Memory B cell (primary cell): ENCODE data around the gene SIGLEC8.
"Not testable (repeated sequence)": the region's sequence is repeated elsewhere in the genome, so short reads cannot be mapped to it uniquely, and the experiment has no call there.

ENCODE experiments used
- ATAC-seq: fragments of 150-1000 bp; cut with Tn5 transposase; 2 replicates; pipeline ENCODE4 v1.10.0; 2021; ENCODE audit warnings: low read depth, mild to moderate bottlenecking, moderate library complexity
- DNase-seq, 2 donors: peaks; one replicate each; pipeline ENCODE4 v3.0.0; 2022; ENCODE audit warnings: low spot score in 2 of 2
- H3K27ac Mint-ChIP-seq: one replicate; pipeline ENCODE4 v1.8.0; 2022; ENCODE audit warnings: mild to moderate bottlenecking, moderate library complexity, mixed read lengths
- H3K27me3 Mint-ChIP-seq: one replicate; pipeline ENCODE4 v1.8.0; 2022; ENCODE audit warnings: mixed read lengths
- H3K36me3 Mint-ChIP-seq: one replicate; pipeline ENCODE4 v1.8.0; 2022; ENCODE audit warnings: mild to moderate bottlenecking, mixed read lengths
- H3K4me1 Mint-ChIP-seq: one replicate; pipeline ENCODE4 v1.8.0; 2022; ENCODE audit warnings: mixed read lengths
- H3K4me3 Mint-ChIP-seq: one replicate; pipeline ENCODE4 v1.8.0; 2022; ENCODE audit warnings: mild to moderate bottlenecking, moderate library complexity, mixed read lengths
- H3K9me3 Mint-ChIP-seq: one replicate; pipeline ENCODE4 v1.8.0; 2022; ENCODE audit warnings: mixed read lengths

Gene SIGLEC8

GRCh38 chr19:51447510-51447909 is 10.7 kb downstream of the SIGLEC8 start:
- not testable (repeated sequence) for ATAC-seq, H3K4me1 Mint-ChIP-seq, H3K27ac Mint-ChIP-seq, H3K4me3 Mint-ChIP-seq, H3K9me3 Mint-ChIP-seq, H3K36me3 Mint-ChIP-seq, DNase-seq
- H3K27me3 Mint-ChIP-seq = peaks cover 25% of the 10 kb centered on the region

- Mint-ChIP-seq H3K27ac (peak overlapping the region; percentile 93), H3K4me1 (peaks cover 22% of the 10 kb centered on the region), H3K27me3 (peaks cover 7% of the 10 kb centered on the region), H3K9me3 (no peaks in the 10 kb centered on the region), H3K4me3 (peak overlapping the region; percentile 73), H3K36me3 (no peaks in the 10 kb centered on the region)
- peak; percentile 87 for ATAC-seq
- peak; percentile 59 to 67 for DNase-seq
Measured at GRCh38 chr19:51441410-51442390, 16.6 kb downstream of the SIGLEC8 start.

- peaks cover 22% of the 10 kb centered on the region for H3K4me1 Mint-ChIP-seq
- ATAC-seq = no peak
- peaks cover 6% of the 10 kb centered on the region for H3K27me3 Mint-ChIP-seq
- no peak for DNase-seq
- peak overlapping the region; percentile 93 for H3K27ac Mint-ChIP-seq
- no peaks in the 10 kb centered on the region for H3K9me3 Mint-ChIP-seq
- H3K4me3 Mint-ChIP-seq = peak overlapping the region; percentile 73
- H3K36me3 Mint-ChIP-seq = no peaks in the 10 kb centered on the region
Measured at GRCh38 chr19:51440846-51441409, 17.3 kb downstream of the SIGLEC8 start.

- H3K9me3 Mint-ChIP-seq = no peaks in the 10 kb centered on the region
- H3K36me3 Mint-ChIP-seq = no peaks in the 10 kb centered on the region
- no peak overlapping the region for H3K27ac Mint-ChIP-seq
- no peak overlapping the region for H3K4me3 Mint-ChIP-seq
- no peak for DNase-seq
- H3K4me1 Mint-ChIP-seq = peaks cover 22% of the 10 kb centered on the region
- peaks cover 4% of the 10 kb centered on the region for H3K27me3 Mint-ChIP-seq
- no peak for ATAC-seq
Measured at GRCh38 chr19:51440052-51440451, 18.2 kb downstream of the SIGLEC8 start.

GRCh38 chr19:51439021-51439465 is 19.2 kb downstream of the SIGLEC8 start:
- Mint-ChIP-seq H3K4me1 (peaks cover 22% of the 10 kb centered on the region), H3K9me3 (no peaks in the 10 kb centered on the region), H3K27me3 (peaks cover 4% of the 10 kb centered on the region), H3K27ac (no peak overlapping the region), H3K4me3 (no peak overlapping the region), H3K36me3 (no peaks in the 10 kb centered on the region)
- DNase-seq (peak; percentile 41 to 59), ATAC-seq (peak; percentile 14)

GRCh38 chr19:51434456-51434855 is 23.8 kb downstream of the SIGLEC8 start:
- Mint-ChIP-seq H3K4me3 (no peak overlapping the region), H3K27ac (no peak overlapping the region), H3K9me3 (no peaks in the 10 kb centered on the region), H3K4me1 (peaks cover 4% of the 10 kb centered on the region), H3K36me3 (no peaks in the 10 kb centered on the region), H3K27me3 (peaks cover 6% of the 10 kb centered on the region)
- DNase-seq = no peak
- ATAC-seq = no peak

- no peak overlapping the region for H3K27ac Mint-ChIP-seq
- peaks cover 2% of the 10 kb centered on the region for H3K27me3 Mint-ChIP-seq
- no peak for DNase-seq
Measured at GRCh38 chr19:51433043-51433442, 25.2 kb downstream of the SIGLEC8 start.

GRCh38 chr19:51431124-51431523 is 27.1 kb downstream of the SIGLEC8 start:
- Mint-ChIP-seq H3K4me1 (no peaks in the 10 kb centered on the region), H3K4me3 (no peak overlapping the region), H3K27ac (no peak overlapping the region), H3K36me3 (no peaks in the 10 kb centered on the region), H3K27me3 (peaks cover 1% of the 10 kb centered on the region), H3K9me3 (no peaks in the 10 kb centered on the region)
- DNase-seq (no peak), ATAC-seq (no peak)

More at GRCh38 chr19:51433043-51433442, 25.2 kb downstream of the SIGLEC8 start:
- no peak for ATAC-seq
- Mint-ChIP-seq H3K4me1 (peaks cover under 1% of the 10 kb centered on the region), H3K36me3 (no peaks in the 10 kb centered on the region), H3K4me3 (no peak overlapping the region), H3K9me3 (no peaks in the 10 kb centered on the region)

GRCh38 chr19:51430221-51430620 is 28.0 kb downstream of the SIGLEC8 start:
- Mint-ChIP-seq H3K4me1 (no peaks in the 10 kb centered on the region), H3K27me3 (peaks cover 1% of the 10 kb centered on the region), H3K36me3 (no peaks in the 10 kb centered on the region), H3K4me3 (no peak overlapping the region), H3K27ac (no peak overlapping the region), H3K9me3 (no peaks in the 10 kb centered on the region)
- ATAC-seq (no peak), DNase-seq (no peak)

- Mint-ChIP-seq H3K36me3 (no peaks in the 10 kb centered on the region), H3K4me1 (no peaks in the 10 kb centered on the region), H3K27ac (no peak overlapping the region), H3K4me3 (no peak overlapping the region), H3K9me3 (no peaks in the 10 kb centered on the region), H3K27me3 (peaks cover 1% of the 10 kb centered on the region)
- DNase-seq (no peak), ATAC-seq (no peak)
Measured at GRCh38 chr19:51427201-51427600, 31.1 kb downstream of the SIGLEC8 start.

- Mint-ChIP-seq H3K27me3 (no peaks in the 10 kb centered on the region), H3K27ac (no peak overlapping the region), H3K4me3 (peak overlapping the region; percentile 8), H3K4me1 (peaks cover 12% of the 10 kb centered on the region), H3K9me3 (no peaks in the 10 kb centered on the region), H3K36me3 (no peaks in the 10 kb centered on the region)
- peak; percentile 14 for ATAC-seq
- peak; percentile 88 to 98 for DNase-seq
Measured at GRCh38 chr19:51422053-51422448, 36.2 kb downstream of the SIGLEC8 start.

GRCh38 chr19:51421229-51422052 is 36.8 kb downstream of the SIGLEC8 start:
- no peak for DNase-seq
- H3K27me3 Mint-ChIP-seq = no peaks in the 10 kb centered on the region
- no peak overlapping the region for H3K27ac Mint-ChIP-seq
- H3K4me3 Mint-ChIP-seq = peak overlapping the region; percentile 8
- no peaks in the 10 kb centered on the region for H3K9me3 Mint-ChIP-seq
- H3K36me3 Mint-ChIP-seq = no peaks in the 10 kb centered on the region
- ATAC-seq = no peak
- peaks cover 15% of the 10 kb centered on the region for H3K4me1 Mint-ChIP-seq

GRCh38 chr19:51420511-51420910 is 37.7 kb downstream of the SIGLEC8 start:
- H3K4me3 Mint-ChIP-seq, ATAC-seq, H3K27ac Mint-ChIP-seq, H3K36me3 Mint-ChIP-seq, H3K27me3 Mint-ChIP-seq, DNase-seq, H3K9me3 Mint-ChIP-seq: not testable (repeated sequence)
- H3K4me1 Mint-ChIP-seq = peaks cover 16% of the 10 kb centered on the region

GRCh38 chr19:51418707-51419106 is 39.5 kb downstream of the SIGLEC8 start:
- Mint-ChIP-seq H3K4me1 (peaks cover 21% of the 10 kb centered on the region), H3K4me3 (no peak overlapping the region)

More at GRCh38 chr19:51418707-51419106, 39.5 kb downstream of the SIGLEC8 start:
- peaks cover 10% of the 10 kb centered on the region for H3K36me3 Mint-ChIP-seq
- no peaks in the 10 kb centered on the region for H3K27me3 Mint-ChIP-seq
- H3K27ac Mint-ChIP-seq = peak overlapping the region; percentile 65
- no peaks in the 10 kb centered on the region for H3K9me3 Mint-ChIP-seq
- no peak for ATAC-seq
- DNase-seq = no peak
